Smooth muscle cell (in vitro differentiated cells): ENCODE data around the gene RAET1G. TPM values are rescaled to one million over a fixed set of nuclear protein-coding genes. Genes with fewer than 3 reads are reported as not detected.
A peak's percentile ranks its signal among the peaks of the same experiment; 100 is the strongest.

Experiments used
- DNase-seq: peaks from one replicate; lab custom pipeline; 2025; ENCODE audit not compliant: unreplicated experiment; lab: John Stamatoyannopoulos, UW
- H2AFZ ChIP-seq: fragments of 200-600 bp; sonication (generic); 2 replicates; pipeline ENCODE4 v1.6.0; 2016; ENCODE audit warnings: antibody characterized with exemption, low read depth, mild to moderate bottlenecking
- H3F3A ChIP-seq: fragments of 200-600 bp; sonication (generic); 2 replicates; pipeline ENCODE4 v1.6.0; 2017; ENCODE audit warnings: antibody characterized with exemption, low read depth
- H3K27ac ChIP-seq: fragments of 200-600 bp; sonication (generic); 2 replicates; pipeline ENCODE4 v1.5.1; 2016; ENCODE audit warnings: low read depth, mild to moderate bottlenecking
- H3K27me3 ChIP-seq: fragments of 200-600 bp; sonication (generic); 2 replicates; pipeline ENCODE4 v1.6.1; 2016; ENCODE audit warnings: low read depth, mild to moderate bottlenecking
- H3K36me3 ChIP-seq: fragments of 200-600 bp; sonication (generic); 2 replicates; pipeline ENCODE4 v1.5.1; 2016; ENCODE audit warnings: low read depth
- H3K4me1 ChIP-seq: fragments of 200-600 bp; sonication (generic); 2 replicates; pipeline ENCODE4 v1.5.1; 2016; ENCODE audit warnings: low read depth
- H3K4me2 ChIP-seq: fragments of 200-600 bp; sonication (generic); 2 replicates; pipeline ENCODE4 v1.6.0; 2016; ENCODE audit warnings: mild to moderate bottlenecking
- H3K4me3 ChIP-seq: fragments of 200-600 bp; sonication (generic); 2 replicates; pipeline ENCODE4 v1.5.1; 2016; ENCODE audit warnings: mild to moderate bottlenecking
- H3K79me2 ChIP-seq: fragments of 200-600 bp; sonication (generic); 2 replicates; pipeline ENCODE4 v1.6.0; 2016; ENCODE audit warnings: low read depth, mild to moderate bottlenecking
- H3K9ac ChIP-seq: fragments of 200-600 bp; sonication (generic); 2 replicates; pipeline ENCODE4 v1.6.0; 2016; ENCODE audit warnings: low read depth
- H3K9me3 ChIP-seq: fragments of 200-600 bp; sonication (generic); replicated peaks from 2 replicates; pipeline ENCODE4 v1.5.1; 2016; ENCODE audit warnings: low read depth
- H4K20me1 ChIP-seq: fragments of 200-600 bp; sonication (generic); 2 replicates; pipeline ENCODE4 v1.6.0; 2016; ENCODE audit warnings: low read depth
- WGBS: methylation state at CpG from one replicate; pipeline ENCODE4 v1.1.7; 2016; ENCODE audit warnings: low lambda C conversion rate; 5-methylcytosine and 5-hydroxymethylcytosine counted together
- polyA plus RNA-seq: library from polyadenylated mRNA; unstranded; fragments of >200 nt; fragmentation: Nextera tagmentation; extraction: Ambion mirVana; gene quantifications from 2 replicates; pipeline ENCODE4 v1.2.1, GENCODE V29; 2016
- total RNA-seq: library from RNA; depleted of rRNA; stranded (reverse); fragments of >200 nt; gene quantifications from 2 replicates; pipeline ENCODE4 v1.2.3, GENCODE V29; 2014
- TF ChIP-seq, protein P1 (sequence below): fragments of 200-600 bp; sonication (generic); IDR thresholded peaks from 2 replicates; pipeline ENCODE4 v1.5.1; 2017; ENCODE audit warnings: borderline replicate concordance, mild to moderate bottlenecking, antibody characterized with exemption; ENCODE audit not compliant: insufficient read depth, poor library complexity, severe bottlenecking

The RAET1G gene
- total and polyA plus RNA-seq, 2 experiments from 2014 or later: 1.7 to 2.4 TPM

DNA sequence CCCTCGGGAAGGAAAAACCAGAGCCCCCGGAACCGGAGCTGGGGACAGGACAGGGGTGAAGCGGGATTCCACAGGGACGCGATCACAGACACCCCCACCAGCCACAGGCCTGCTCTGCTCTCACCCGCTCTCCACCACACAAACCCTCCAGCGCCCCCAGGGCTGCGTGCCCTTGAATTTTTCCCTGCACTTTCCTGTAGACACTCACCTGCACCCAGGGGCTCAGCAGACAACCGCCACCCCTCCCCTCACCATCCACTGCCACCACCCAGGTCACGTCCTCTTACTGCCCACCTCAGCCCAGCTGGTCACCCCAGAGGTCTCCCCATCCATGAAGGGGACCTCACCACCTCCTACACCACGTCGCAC is 19.5 kb upstream of the RAET1G start:
- no peak overlapping the region for H3K27ac ChIP-seq
- TF ChIP-seq, protein P1, sequence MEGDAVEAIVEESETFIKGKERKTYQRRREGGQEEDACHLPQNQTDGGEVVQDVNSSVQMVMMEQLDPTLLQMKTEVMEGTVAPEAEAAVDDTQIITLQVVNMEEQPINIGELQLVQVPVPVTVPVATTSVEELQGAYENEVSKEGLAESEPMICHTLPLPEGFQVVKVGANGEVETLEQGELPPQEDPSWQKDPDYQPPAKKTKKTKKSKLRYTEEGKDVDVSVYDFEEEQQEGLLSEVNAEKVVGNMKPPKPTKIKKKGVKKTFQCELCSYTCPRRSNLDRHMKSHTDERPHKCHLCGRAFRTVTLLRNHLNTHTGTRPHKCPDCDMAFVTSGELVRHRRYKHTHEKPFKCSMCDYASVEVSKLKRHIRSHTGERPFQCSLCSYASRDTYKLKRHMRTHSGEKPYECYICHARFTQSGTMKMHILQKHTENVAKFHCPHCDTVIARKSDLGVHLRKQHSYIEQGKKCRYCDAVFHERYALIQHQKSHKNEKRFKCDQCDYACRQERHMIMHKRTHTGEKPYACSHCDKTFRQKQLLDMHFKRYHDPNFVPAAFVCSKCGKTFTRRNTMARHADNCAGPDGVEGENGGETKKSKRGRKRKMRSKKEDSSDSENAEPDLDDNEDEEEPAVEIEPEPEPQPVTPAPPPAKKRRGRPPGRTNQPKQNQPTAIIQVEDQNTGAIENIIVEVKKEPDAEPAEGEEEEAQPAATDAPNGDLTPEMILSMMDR: no peak
- peak overlapping the region; percentile 99 for H3K4me2 ChIP-seq
- peak overlapping the region; percentile 98 for H2AFZ ChIP-seq
- H4K20me1 ChIP-seq: no peaks in the 10 kb centered on the region
- H3K9ac ChIP-seq: peak overlapping the region; percentile 49
- H3K9me3 ChIP-seq: no peaks in the 10 kb centered on the region
- 16% methylated on average over 9 of the region's 13 CpGs for WGBS
- peak overlapping the region; percentile 76 for H3K4me3 ChIP-seq
- H3K36me3 ChIP-seq: no peaks in the 10 kb centered on the region
- DNase-seq: no peak
- no peaks in the 10 kb centered on the region for H3F3A ChIP-seq
- no peaks in the 10 kb centered on the region for H3K4me1 ChIP-seq
- no peaks in the 10 kb centered on the region for H3K79me2 ChIP-seq
- H3K27me3 ChIP-seq: peaks cover 61% of the 10 kb centered on the region

DNA sequence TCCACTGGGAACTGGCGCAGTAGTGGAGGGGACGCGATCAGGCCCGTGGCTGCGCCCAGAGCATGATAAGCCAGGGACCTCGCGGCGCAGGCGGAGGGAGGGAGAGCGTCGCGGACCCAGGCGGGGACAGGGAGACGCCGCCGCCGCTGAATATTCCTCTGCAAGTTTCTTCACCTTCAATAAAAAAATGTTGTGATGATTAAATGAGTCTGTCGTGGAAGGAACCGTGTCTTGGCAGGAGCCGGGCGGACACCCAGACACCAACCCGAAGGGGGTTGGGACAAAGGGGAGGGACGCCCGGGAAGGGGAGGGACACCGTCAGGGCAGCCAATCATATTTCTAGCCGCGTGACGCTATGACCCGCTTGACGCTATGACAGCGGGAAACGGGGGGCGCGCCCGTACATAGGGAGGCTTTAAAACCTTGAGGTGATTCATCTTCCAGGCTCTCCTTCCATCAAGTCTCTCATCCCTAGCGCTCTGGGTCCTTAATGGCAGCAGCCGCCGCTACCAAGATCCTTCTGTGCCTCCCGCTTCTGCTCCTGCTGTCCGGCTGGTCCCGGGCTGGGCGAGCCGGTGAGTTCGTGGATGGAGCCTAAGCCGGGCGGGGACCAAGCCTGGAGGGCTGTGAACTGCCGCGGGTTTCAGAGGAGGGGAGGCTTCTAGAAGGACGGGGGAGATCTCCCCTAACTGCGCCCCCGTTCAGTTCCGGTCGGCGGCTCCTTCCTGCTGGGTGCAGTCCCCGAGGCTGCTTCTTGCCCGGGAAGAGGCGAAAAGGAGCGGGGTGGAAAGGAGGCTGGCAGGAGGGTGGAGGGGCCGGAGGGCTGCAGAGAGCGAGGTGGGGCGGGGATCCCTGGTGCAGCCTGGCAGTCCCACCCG is 18.9 kb upstream of the RAET1G start, which contains the start of gene ULBP2:
Gene ULBP2 (plus strand): TSS at position 432 of the 878 bp plus-strand sequence. CDS start 59 bp downstream, at position 491.
- peak; percentile 61 for DNase-seq
- TF ChIP-seq, protein P1: no peak
- Histone ChIP-seq H3K27ac (peak within 1 kb of the TSS; percentile 62), H3K4me1 (no peaks in the 10 kb centered on the region), H4K20me1 (no peaks in the 10 kb centered on the region), H3K4me2 (peak within 1 kb of the TSS; percentile 99), H3K9me3 (no peaks in the 10 kb centered on the region), H3K36me3 (no peaks in the 10 kb centered on the region), H3K79me2 (no peaks in the 10 kb centered on the region), H3K4me3 (peak within 1 kb of the TSS; percentile 76), H2AFZ (peak within 1 kb of the TSS; percentile 98), H3K9ac (peak within 1 kb of the TSS; percentile 49), H3F3A (no peaks in the 10 kb centered on the region), H3K27me3 (peaks cover 67% of the 10 kb centered on the region)
- 2% methylated on average over 58 of the region's 62 CpGs for WGBS

DNA sequence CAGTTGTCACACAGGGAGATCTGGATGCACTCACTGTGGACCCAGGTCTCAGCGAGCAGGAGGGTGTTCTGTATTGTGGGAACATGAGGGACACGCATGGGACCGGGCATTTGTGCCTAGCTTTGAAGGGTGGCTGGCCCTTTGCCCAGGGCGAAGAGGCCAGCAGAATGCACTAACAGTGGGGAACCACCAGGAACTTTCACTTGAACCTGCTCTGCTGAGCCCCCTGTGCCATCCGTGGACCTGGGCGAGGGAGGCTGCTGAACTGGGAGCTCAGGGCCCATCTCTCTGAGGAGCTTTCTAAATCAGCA is 17.7 kb upstream of the RAET1G start:
- H3K9me3 ChIP-seq: no peaks in the 10 kb centered on the region
- no peak for DNase-seq
- no peak overlapping the region for H2AFZ ChIP-seq
- TF ChIP-seq, protein P1: no peak
- H3F3A ChIP-seq: no peaks in the 10 kb centered on the region
- H3K4me1 ChIP-seq: no peaks in the 10 kb centered on the region
- H3K79me2 ChIP-seq: no peaks in the 10 kb centered on the region
- H4K20me1 ChIP-seq: no peaks in the 10 kb centered on the region
- H3K27me3 ChIP-seq: peaks cover 74% of the 10 kb centered on the region
- no peak overlapping the region for H3K4me2 ChIP-seq
- H3K9ac ChIP-seq: no peak overlapping the region
- no peak overlapping the region for H3K4me3 ChIP-seq
- H3K36me3 ChIP-seq: no peaks in the 10 kb centered on the region
- WGBS: 42% methylated on average over 6 of the region's 6 CpGs
- H3K27ac ChIP-seq: no peak overlapping the region
